Activated CD4-positive, alpha-beta T cell treated with anti-CD3 and anti-CD28 coated beads, Interleukin-2, amount 50 U/mL, for 1 hour (primary cell): ENCODE measurements around the gene RNU7-1.

Experiments used
- DNase-seq: peaks from one replicate; pipeline ENCODE4 v3.0.0-alpha.2; 2020

The RNU7-1 gene

GRCh38 chr12:6966351-6966750 is 22.7 kb downstream of the RNU7-1 start:
- no peak for DNase-seq

GRCh38 chr12:6967651-6968100 is 24.1 kb downstream of the RNU7-1 start:
- DNase-seq: no peak

GRCh38 chr12:6968426-6968825 is 24.8 kb downstream of the RNU7-1 start:
- no peak for DNase-seq

- no peak for DNase-seq
Observed at GRCh38 chr12:6970096-6970527, 26.5 kb downstream of the RNU7-1 start.

- no peak for DNase-seq
Observed at GRCh38 chr12:6974180-6974579, 30.6 kb downstream of the RNU7-1 start.

GRCh38 chr12:6975297-6976032 is 31.8 kb downstream of the RNU7-1 start:
- no peak for DNase-seq

GRCh38 chr12:6977653-6978052 is 34.0 kb downstream of the RNU7-1 start:
- no peak for DNase-seq

GRCh38 chr12:6978188-6978587 is 34.6 kb downstream of the RNU7-1 start:
- no peak for DNase-seq

GRCh38 chr12:6978611-6979011 is 35.0 kb downstream of the RNU7-1 start:
- DNase-seq: no peak

- DNase-seq: no peak
Observed at GRCh38 chr12:6979021-6979420, 35.4 kb downstream of the RNU7-1 start.

- DNase-seq: no peak
Observed at GRCh38 chr12:6979453-6979852, 35.8 kb downstream of the RNU7-1 start.

- no peak for DNase-seq
Observed at GRCh38 chr12:6980075-6980474, 36.5 kb downstream of the RNU7-1 start.

- no peak for DNase-seq
Observed at GRCh38 chr12:6980740-6981139, 37.1 kb downstream of the RNU7-1 start.

- DNase-seq: no peak
Observed at GRCh38 chr12:6981152-6982052, 37.8 kb downstream of the RNU7-1 start.

- no peak for DNase-seq
Observed at GRCh38 chr12:6982532-6982931, 38.9 kb downstream of the RNU7-1 start.

GRCh38 chr12:6987956-6988553 is 44.4 kb downstream of the RNU7-1 start:
- DNase-seq: no peak
